ENCODE data around the gene ITGA1. TPM values are rescaled to one million over a fixed set of nuclear protein-coding genes. Genes with fewer than 3 reads are reported as not detected.

Gene ITGA1
- total RNA-seq, 1 experiment from 2014 or later = 1.6 TPM

DNA sequence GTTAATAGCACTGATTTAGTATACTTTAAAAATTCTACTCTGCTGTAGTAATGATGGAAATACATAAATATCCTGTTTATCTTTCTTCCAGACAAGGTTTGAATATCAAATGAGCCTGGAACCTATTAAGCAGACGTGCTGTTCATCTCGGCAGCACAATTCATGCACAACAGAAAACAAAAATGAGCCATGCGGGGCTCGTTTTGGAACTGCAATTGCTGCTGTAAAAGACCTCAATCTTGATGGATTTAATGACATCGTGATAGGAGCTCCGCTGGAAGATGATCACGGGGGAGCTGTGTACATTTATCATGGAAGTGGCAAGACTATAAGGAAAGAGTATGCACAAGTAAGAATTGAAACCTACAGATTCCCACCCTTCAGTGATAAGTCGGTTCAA, 122.4 kb downstream of the ITGA1 start:
- intact Hi-C loops (cut with micrococcal nuclease; ENCODE audit: unreplicated experiment) (no loop called here), in situ Hi-C loops (cut with HindIII; ENCODE audit: low pct_unique_long_range_greater_than_20kb, low sequenced_read_pairs) (no loop called here)
- Histone ChIP-seq H3K36me3 (ENCODE audit: control insufficient read depth, insufficient read depth, low read length) (no peaks in the 10 kb centered on the region), H3K9me3 (ENCODE audit: control insufficient read depth, insufficient read depth, low read depth, low read length) (no peaks in the 10 kb centered on the region), H3K27ac (ENCODE audit: low read length) (no peak overlapping the region), H3K27me3 (ENCODE audit: control insufficient read depth, insufficient read depth, low read length) (peaks cover 9% of the 10 kb centered on the region), H3K4me1 (ENCODE audit: control insufficient read depth, insufficient read depth, low read length) (no peaks in the 10 kb centered on the region; the same call in none of the 2 replicates), H3K4me3 (ENCODE audit: low read depth in 2 of 2, low read length in 2 of 2) (no peak overlapping the region)
- no TSS peak for BruUV-seq (replicated peaks)
- DNase-seq (ENCODE audit: low read depth, low spot score) (no peak), ATAC-seq (no peak)
- ChIA-PET CTCF (no interaction called here), POLR2A (no interaction called here)
- TF ChIP-seq POLR2AphosphoS5 (IDR thresholded peaks at IDR 0.05; ENCODE audit: low read depth, low read length) = no peak
- TF ChIP-seq, protein P1, sequence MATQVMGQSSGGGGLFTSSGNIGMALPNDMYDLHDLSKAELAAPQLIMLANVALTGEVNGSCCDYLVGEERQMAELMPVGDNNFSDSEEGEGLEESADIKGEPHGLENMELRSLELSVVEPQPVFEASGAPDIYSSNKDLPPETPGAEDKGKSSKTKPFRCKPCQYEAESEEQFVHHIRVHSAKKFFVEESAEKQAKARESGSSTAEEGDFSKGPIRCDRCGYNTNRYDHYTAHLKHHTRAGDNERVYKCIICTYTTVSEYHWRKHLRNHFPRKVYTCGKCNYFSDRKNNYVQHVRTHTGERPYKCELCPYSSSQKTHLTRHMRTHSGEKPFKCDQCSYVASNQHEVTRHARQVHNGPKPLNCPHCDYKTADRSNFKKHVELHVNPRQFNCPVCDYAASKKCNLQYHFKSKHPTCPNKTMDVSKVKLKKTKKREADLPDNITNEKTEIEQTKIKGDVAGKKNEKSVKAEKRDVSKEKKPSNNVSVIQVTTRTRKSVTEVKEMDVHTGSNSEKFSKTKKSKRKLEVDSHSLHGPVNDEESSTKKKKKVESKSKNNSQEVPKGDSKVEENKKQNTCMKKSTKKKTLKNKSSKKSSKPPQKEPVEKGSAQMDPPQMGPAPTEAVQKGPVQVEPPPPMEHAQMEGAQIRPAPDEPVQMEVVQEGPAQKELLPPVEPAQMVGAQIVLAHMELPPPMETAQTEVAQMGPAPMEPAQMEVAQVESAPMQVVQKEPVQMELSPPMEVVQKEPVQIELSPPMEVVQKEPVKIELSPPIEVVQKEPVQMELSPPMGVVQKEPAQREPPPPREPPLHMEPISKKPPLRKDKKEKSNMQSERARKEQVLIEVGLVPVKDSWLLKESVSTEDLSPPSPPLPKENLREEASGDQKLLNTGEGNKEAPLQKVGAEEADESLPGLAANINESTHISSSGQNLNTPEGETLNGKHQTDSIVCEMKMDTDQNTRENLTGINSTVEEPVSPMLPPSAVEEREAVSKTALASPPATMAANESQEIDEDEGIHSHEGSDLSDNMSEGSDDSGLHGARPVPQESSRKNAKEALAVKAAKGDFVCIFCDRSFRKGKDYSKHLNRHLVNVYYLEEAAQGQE (IDR thresholded peaks at IDR 0.05; ENCODE audit: insufficient read depth in 1 of 2, low read depth in 2 of 2, low read length in 1 of 2) = no peak
- TF ChIP-seq, protein P2, sequence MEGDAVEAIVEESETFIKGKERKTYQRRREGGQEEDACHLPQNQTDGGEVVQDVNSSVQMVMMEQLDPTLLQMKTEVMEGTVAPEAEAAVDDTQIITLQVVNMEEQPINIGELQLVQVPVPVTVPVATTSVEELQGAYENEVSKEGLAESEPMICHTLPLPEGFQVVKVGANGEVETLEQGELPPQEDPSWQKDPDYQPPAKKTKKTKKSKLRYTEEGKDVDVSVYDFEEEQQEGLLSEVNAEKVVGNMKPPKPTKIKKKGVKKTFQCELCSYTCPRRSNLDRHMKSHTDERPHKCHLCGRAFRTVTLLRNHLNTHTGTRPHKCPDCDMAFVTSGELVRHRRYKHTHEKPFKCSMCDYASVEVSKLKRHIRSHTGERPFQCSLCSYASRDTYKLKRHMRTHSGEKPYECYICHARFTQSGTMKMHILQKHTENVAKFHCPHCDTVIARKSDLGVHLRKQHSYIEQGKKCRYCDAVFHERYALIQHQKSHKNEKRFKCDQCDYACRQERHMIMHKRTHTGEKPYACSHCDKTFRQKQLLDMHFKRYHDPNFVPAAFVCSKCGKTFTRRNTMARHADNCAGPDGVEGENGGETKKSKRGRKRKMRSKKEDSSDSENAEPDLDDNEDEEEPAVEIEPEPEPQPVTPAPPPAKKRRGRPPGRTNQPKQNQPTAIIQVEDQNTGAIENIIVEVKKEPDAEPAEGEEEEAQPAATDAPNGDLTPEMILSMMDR (IDR thresholded peaks at IDR 0.05) = no peak
- TF ChIP-seq TCF7L2 (IDR thresholded peaks at IDR 0.05; ENCODE audit: low read depth, low read length) = no peak
- TF ChIP-seq SIN3A (IDR thresholded peaks at IDR 0.05; ENCODE audit: borderline replicate concordance, insufficient read depth, low read depth, low read length) = no peak

- in situ Hi-C loops (cut with HindIII; ENCODE audit: low pct_unique_long_range_greater_than_20kb, low sequenced_read_pairs) = no loop called here
Observed at GRCh38 chr5:52915176-52915875, 127.6 kb downstream of the ITGA1 start.

More at GRCh38 chr5:52915176-52915875, 127.6 kb downstream of the ITGA1 start:
- no peak overlapping the region for H3K27ac ChIP-seq (ENCODE audit: low read length)
- peak overlapping the region; percentile 6 to 33; a peak in 2 of 4 replicates for H3K4me3 ChIP-seq (ENCODE audit: low read depth in 2 of 2, low read length in 2 of 2)
- H3K4me1 ChIP-seq (ENCODE audit: control insufficient read depth, insufficient read depth, low read length) = no peaks in the 10 kb centered on the region; the same call in 1 of the 2 replicates
- DNase-seq (ENCODE audit: low read depth, low spot score) (peak; percentile 79), ATAC-seq (peak; percentile 98)
- intact Hi-C loops (cut with micrococcal nuclease; ENCODE audit: unreplicated experiment) = loop anchor here (5.0 kb wide), 1 partner anchor 128 kb away; the partner anchor contains the start of genes ITGA1 and PELO
- H3K36me3 ChIP-seq (ENCODE audit: control insufficient read depth, insufficient read depth, low read length) = no peaks in the 10 kb centered on the region
- POLR2A ChIA-PET = no interaction called here
- TF ChIP-seq, protein P1 (IDR thresholded peaks at IDR 0.05; ENCODE audit: insufficient read depth in 1 of 2, low read depth in 2 of 2, low read length in 1 of 2) = no peak
- TF ChIP-seq SIN3A (IDR thresholded peaks at IDR 0.05; ENCODE audit: borderline replicate concordance, insufficient read depth, low read depth, low read length) (no peak), TCF7L2 (IDR thresholded peaks at IDR 0.05; ENCODE audit: low read depth, low read length) (no peak)
- TF ChIP-seq, protein P2 (IDR thresholded peaks at IDR 0.05) = peak; percentile 91
- BruUV-seq (replicated peaks) = no TSS peak
- CTCF ChIA-PET = interaction anchor here (0.5 to 1.0 kb wide), 5 partner anchors 25 to 594 kb away, joined by 3 to 7 read pairs (median 3); no protein-coding TSS in a partner anchor
- H3K27me3 ChIP-seq (ENCODE audit: control insufficient read depth, insufficient read depth, low read length) = no peaks in the 10 kb centered on the region
- H3K9me3 ChIP-seq (ENCODE audit: control insufficient read depth, insufficient read depth, low read depth, low read length) = no peaks in the 10 kb centered on the region

Measured in Panc1 (cell line).